HepG2 (cell line): ENCODE measurements around the gene FAF2. TPM values are rescaled to one million over a fixed set of nuclear protein-coding genes. Genes with fewer than 3 reads are reported as not detected.

Experiments
- ATAC-seq: fragments of 200-7000 bp; cut with Tn5 transposase; 3 replicates; pipeline ENCODE4 v1.9.1; 2020; ENCODE audit warnings: mild to moderate bottlenecking, moderate library complexity
- BruUV-seq: library from RNA; stranded (reverse); fragments of 400-500 nt; replicated peaks from 2 replicates; lab custom pipeline; 2021; lab: Mats Ljungman, UMichigan
- CTCF ChIA-PET: fragments of 300-600 bp; formaldehyde crosslinking; extraction: SDS; loops from one replicate; lab custom pipeline; 2021; ENCODE audit warnings: low total read pairs, inconsistent platforms, low intra/inter-chr PET ratio; lab: Yijun Ruan, JAX
- POLR2A ChIA-PET: fragments of 350-600 bp; sonication (Branson Sonifier 250); formaldehyde crosslinking; loops from one replicate; lab custom pipeline; 2020; ENCODE audit warnings: antibody characterized with exemption, inconsistent platforms; lab: Yijun Ruan, JAX
- DNase-seq: peaks from one replicate; pipeline ENCODE4 v3.0.0-alpha.2; 2015; ENCODE audit warnings: low spot score
- FAIRE-seq: peaks from 3 replicates; lab custom pipeline; 2011; peaks lifted over from hg19 to GRCh38; lab: Jason Lieb, UNC
- H2AFZ ChIP-seq: one replicate; pipeline ENCODE4 v1.6.1; 2011; ENCODE audit warnings: low read length, inconsistent platforms
- H3K27ac ChIP-seq: fragments of 300-600 bp; 3 replicates; pipeline ENCODE4 v1.8.0; 2011; ENCODE audit warnings: mixed run types, mild to moderate bottlenecking, mixed read lengths, low read length, inconsistent platforms; ENCODE audit not compliant: insufficient read depth; ENCODE audit errors: extremely low read length
- H3K27me3 ChIP-seq, 2 experiments: fragments of 200-600 bp in 1 of 2; 2 replicates in 1 of 2; 3 replicates in 1 of 2; pipeline versions ENCODE4 v1.6.0 to v1.8.0; 2011; ENCODE audit warnings: low read length in 2 of 2, mild to moderate bottlenecking in 2 of 2, moderate library complexity in 2 of 2, inconsistent platforms in 1 of 2; ENCODE audit not compliant: insufficient read depth in 2 of 2, control insufficient read depth in 1 of 2
- H3K36me3 ChIP-seq, 2 experiments: fragments of 200-600 bp in 1 of 2; replicated peaks in 1 of 2; 2 replicates in 1 of 2; 3 replicates in 1 of 2; pipeline versions ENCODE4 v1.5.1 to v1.8.0; 2011; ENCODE audit warnings: low read length in 2 of 2, inconsistent platforms in 1 of 2; ENCODE audit not compliant: insufficient read depth in 2 of 2, control insufficient read depth in 1 of 2
- H3K4me1 ChIP-seq: 2 replicates; pipeline ENCODE4 v1.5.1; 2012; ENCODE audit warnings: low read length, inconsistent platforms; ENCODE audit not compliant: insufficient read depth
- H3K4me2 ChIP-seq: 2 replicates; pipeline ENCODE4 v1.6.0; 2011; ENCODE audit warnings: low read depth, low read length, inconsistent platforms
- H3K4me3 ChIP-seq, 3 experiments: fragments of 200-600 bp in 1 of 3; sonication (generic), shearing (Covaris generic) in 1 of 3; replicated peaks in 1 of 3; 2 replicates each; pipeline ENCODE4 v1.5.1; 2011 to 2016; ENCODE audit warnings: low read length in 3 of 3, inconsistent platforms in 2 of 3, low read depth in 2 of 3, mild to moderate bottlenecking in 2 of 3, control low read depth in 1 of 3, mixed read lengths in 1 of 3; ENCODE audit not compliant: insufficient read depth in 1 of 3
- H3K79me2 ChIP-seq: one replicate; pipeline ENCODE4 v1.6.1; 2011; ENCODE audit warnings: low read length, inconsistent platforms; ENCODE audit not compliant: insufficient read depth
- H3K9ac ChIP-seq: 2 replicates; pipeline ENCODE4 v1.6.0; 2011; ENCODE audit warnings: mild to moderate bottlenecking, low read depth, low read length, inconsistent platforms; ENCODE audit not compliant: insufficient read depth
- H3K9me3 ChIP-seq: 2 replicates; pipeline ENCODE4 v1.5.1; 2012; ENCODE audit warnings: mild to moderate bottlenecking, low read length
- H4K20me1 ChIP-seq: 2 replicates; pipeline ENCODE4 v1.6.0; 2011; ENCODE audit warnings: inconsistent platforms, mild to moderate bottlenecking, low read length, moderate library complexity; ENCODE audit not compliant: insufficient read depth
- HNRNPUL1 ChIP-seq: fragments of 200-400 bp; formaldehyde crosslinking; IDR thresholded peaks from 2 replicates; pipeline ENCODE4 v1.6.1; 2017; ENCODE audit warnings: low read depth, mild to moderate bottlenecking, low read length, moderate library complexity
- LRRFIP1 ChIP-seq: sonication (generic); formaldehyde crosslinking; conservative IDR thresholded peaks from 2 replicates; pipeline ENCODE4 v1.4.0; 2020; ENCODE audit warnings: missing genetic modification reagents
- MAF1 ChIP-seq: sonication (generic); formaldehyde crosslinking; IDR thresholded peaks from 2 replicates; pipeline ENCODE4 v1.5.0; 2020; ENCODE audit warnings: missing genetic modification reagents, borderline replicate concordance
- NFIC ChIP-seq: IDR thresholded peaks from 2 replicates; pipeline ENCODE4 v1.6.1; 2012; ENCODE audit warnings: mild to moderate bottlenecking, low read length, inconsistent platforms
- SMAD3 ChIP-seq: sonication (generic); formaldehyde crosslinking; IDR thresholded peaks from 2 replicates; pipeline ENCODE4 v1.4.0; 2020; ENCODE audit warnings: missing genetic modification reagents
- SNRNP70 ChIP-seq: fragments of 200-400 bp; formaldehyde crosslinking; IDR thresholded peaks from 2 replicates; pipeline ENCODE4 v1.6.1; 2017; ENCODE audit warnings: mild to moderate bottlenecking, low read depth, low read length, moderate library complexity
- ZMYM4 ChIP-seq: sonication (generic); formaldehyde crosslinking; IDR thresholded peaks from 2 replicates; pipeline ENCODE4 v1.8.1; 2023; ENCODE audit warnings: mild to moderate bottlenecking, missing genetic modification reagents
- ZNF224 ChIP-seq: sonication (generic); formaldehyde crosslinking; IDR thresholded peaks from 2 replicates; pipeline ENCODE4 v1.5.0; 2020; ENCODE audit warnings: mild to moderate bottlenecking, missing genetic modification reagents
- ZNF260 ChIP-seq: sonication (generic); formaldehyde crosslinking; IDR thresholded peaks from 2 replicates; pipeline ENCODE4 v1.4.0; 2020; ENCODE audit warnings: missing genetic modification reagents, low read depth, mild to moderate bottlenecking, borderline replicate concordance
- ZNF430 ChIP-seq: sonication (generic); formaldehyde crosslinking; IDR thresholded peaks from 2 replicates; pipeline ENCODE4 v1.9.0; 2021; ENCODE audit warnings: mild to moderate bottlenecking, missing genetic modification reagents
- ZNF546 ChIP-seq: sonication (generic); formaldehyde crosslinking; conservative IDR thresholded peaks from 2 replicates; pipeline ENCODE4 v1.8.1; 2023; ENCODE audit warnings: mild to moderate bottlenecking, missing genetic modification reagents
- ZNF644 ChIP-seq: IDR thresholded peaks from 2 replicates; pipeline ENCODE4 v1.6.1; 2016; ENCODE audit warnings: low read depth
- ZNF761 ChIP-seq: sonication (generic); formaldehyde crosslinking; conservative IDR thresholded peaks from 2 replicates; pipeline ENCODE4 v1.4.0; 2020; ENCODE audit warnings: mild to moderate bottlenecking, missing genetic modification reagents
- WGBS: methylation state at CpG from one replicate; pipeline ENCODE4 v1.1.6; 2017; ENCODE audit warnings: low lambda C conversion rate; 5-methylcytosine and 5-hydroxymethylcytosine counted together
- in situ Hi-C: cut with HindIII; loops from 2 replicates; pipeline ENCODE4 v1.10.0; 2017; ENCODE audit warnings: low pct_unique_long_range_greater_than_20kb; ENCODE audit not compliant: extremely low pct_ligation_motif_present
- intact Hi-C: fragments of 100-400 bp; cut with micrococcal nuclease; formaldehyde crosslinking; loops from one replicate; pipeline ENCODE4 v1.10.0; 2022; ENCODE audit not compliant: unreplicated experiment
- polyA plus RNA-seq, 8 experiments: library from polyadenylated mRNA; depleted of rRNA in 3 of 8; stranded (reverse) in 7 of 8; unstranded in 1 of 8; fragments of >200 nt; fragmentation: Illumina TruSeq in 4 of 8; extraction: Trizol in 4 of 8; gene quantifications; 2 replicates each; pipeline versions ENCODE4 v1.2.1 to v1.2.3, GENCODE V29; 2011 to 2016; ENCODE audit warnings: low read depth in 4 of 8, missing spikeins in 1 of 8, mixed read lengths in 1 of 8; ENCODE audit not compliant: insufficient read depth in 1 of 8
- total RNA-seq, 5 experiments: library from RNA; depleted of rRNA; stranded (reverse); fragments of >200 nt; fragmentation: Illumina TruSeq; extraction: Trizol; gene quantifications; 2 replicates each; pipeline ENCODE4 v1.2.3, GENCODE V29; 2016; ENCODE audit warnings: low read depth in 1 of 5
- TF ChIP-seq, protein P1 (sequence below): sonication (generic); formaldehyde crosslinking; IDR thresholded peaks from 2 replicates; pipeline ENCODE4 v1.9.0; 2021; ENCODE audit warnings: missing genetic modification reagents, borderline replicate concordance
- TF ChIP-seq, protein P2 (sequence below): sonication (generic); formaldehyde crosslinking; conservative IDR thresholded peaks from 2 replicates; pipeline ENCODE4 v1.8.0; 2022; ENCODE audit warnings: mild to moderate bottlenecking, moderate library complexity, missing genetic modification reagents
- TF ChIP-seq, protein P3 (sequence below): IDR thresholded peaks from 2 replicates; pipeline ENCODE4 v1.6.1; 2016; ENCODE audit warnings: missing compliant biosample characterization, missing genetic modification reagents, borderline replicate concordance
- TF ChIP-seq, protein P4 (sequence below): sonication (generic); formaldehyde crosslinking; IDR thresholded peaks from 2 replicates; pipeline ENCODE4 v1.5.1; 2020; ENCODE audit warnings: missing genetic modification reagents, mild to moderate bottlenecking, borderline replicate concordance

FAF2 gene
- total and polyA plus RNA-seq, 2 of the 13 experiments (the other 11 are each of a cell fraction or from before 2014, with no cell fraction given) = 27.8 to 34.3 TPM

DNA sequence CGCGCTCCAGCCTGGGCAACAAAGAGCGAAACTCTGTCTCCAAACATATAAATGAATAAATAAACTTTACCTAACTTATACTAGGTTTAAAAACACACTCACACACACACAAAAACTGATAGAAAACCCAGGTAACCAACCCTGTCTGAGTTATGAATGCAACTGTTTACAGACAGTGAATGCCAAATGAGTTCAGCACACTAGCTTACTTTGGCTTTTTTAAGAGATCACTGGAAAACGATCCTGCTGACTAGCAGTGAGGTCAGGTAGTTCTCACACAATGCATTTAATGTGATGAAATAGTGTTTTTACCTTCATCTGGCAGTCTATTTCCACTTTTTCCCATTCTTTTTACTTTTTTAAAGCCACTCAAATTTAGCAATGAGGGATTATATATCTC, 22.4 kb downstream of the FAF2 start (continued):
- TF ChIP-seq ZNF761 (CRISPR knock-in tag) = no peak
- TF ChIP-seq, protein P1, sequence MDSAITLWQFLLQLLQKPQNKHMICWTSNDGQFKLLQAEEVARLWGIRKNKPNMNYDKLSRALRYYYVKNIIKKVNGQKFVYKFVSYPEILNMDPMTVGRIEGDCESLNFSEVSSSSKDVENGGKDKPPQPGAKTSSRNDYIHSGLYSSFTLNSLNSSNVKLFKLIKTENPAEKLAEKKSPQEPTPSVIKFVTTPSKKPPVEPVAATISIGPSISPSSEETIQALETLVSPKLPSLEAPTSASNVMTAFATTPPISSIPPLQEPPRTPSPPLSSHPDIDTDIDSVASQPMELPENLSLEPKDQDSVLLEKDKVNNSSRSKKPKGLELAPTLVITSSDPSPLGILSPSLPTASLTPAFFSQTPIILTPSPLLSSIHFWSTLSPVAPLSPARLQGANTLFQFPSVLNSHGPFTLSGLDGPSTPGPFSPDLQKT (CRISPR knock-in tag) = no peak
- no peak for TF ChIP-seq NFIC

GRCh38 chr5:176471098-176471497, 22.9 kb downstream of the FAF2 start:
- Histone ChIP-seq H3K4me2 (no peak overlapping the region), H3K4me1 (peaks cover 12% of the 10 kb centered on the region), H3K27ac (no peak overlapping the region), H2AFZ (no peak overlapping the region), H4K20me1 (no peaks in the 10 kb centered on the region), H3K79me2 (peaks cover 26% of the 10 kb centered on the region), H3K36me3 (peaks cover 0 to 14% of the 10 kb centered on the region in 2 experiments; a peak in 4 of 5 replicates), H3K9me3 (no peaks in the 10 kb centered on the region), H3K4me3 (no peak overlapping the region), H3K9ac (no peak overlapping the region), H3K27me3 (no peaks in the 10 kb centered on the region)
- ChIA-PET CTCF (no interaction called here), POLR2A (no interaction called here)
- DNase-seq = no peak
- in situ Hi-C loops = no loop called here
- FAIRE-seq = no peak
- intact Hi-C loops = no loop called here
- no TSS peak for BruUV-seq
- ATAC-seq = no peak
- WGBS = 100% methylated on average over 2 of the region's 2 CpGs
- TF ChIP-seq, protein P2, sequence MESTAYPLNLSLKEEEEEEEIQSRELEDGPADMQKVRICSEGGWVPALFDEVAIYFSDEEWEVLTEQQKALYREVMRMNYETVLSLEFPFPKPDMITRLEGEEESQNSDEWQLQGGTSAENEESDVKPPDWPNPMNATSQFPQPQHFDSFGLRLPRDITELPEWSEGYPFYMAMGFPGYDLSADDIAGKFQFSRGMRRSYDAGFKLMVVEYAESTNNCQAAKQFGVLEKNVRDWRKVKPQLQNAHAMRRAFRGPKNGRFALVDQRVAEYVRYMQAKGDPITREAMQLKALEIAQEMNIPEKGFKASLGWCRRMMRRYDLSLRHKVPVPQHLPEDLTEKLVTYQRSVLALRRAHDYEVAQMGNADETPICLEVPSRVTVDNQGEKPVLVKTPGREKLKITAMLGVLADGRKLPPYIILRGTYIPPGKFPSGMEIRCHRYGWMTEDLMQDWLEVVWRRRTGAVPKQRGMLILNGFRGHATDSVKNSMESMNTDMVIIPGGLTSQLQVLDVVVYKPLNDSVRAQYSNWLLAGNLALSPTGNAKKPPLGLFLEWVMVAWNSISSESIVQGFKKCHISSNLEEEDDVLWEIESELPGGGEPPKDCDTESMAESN (CRISPR knock-in tag) = no peak
- no peak for TF ChIP-seq ZNF644 (CRISPR knock-in tag)
- no peak for TF ChIP-seq HNRNPUL1
- no peak for TF ChIP-seq ZNF260 (CRISPR knock-in tag)
- TF ChIP-seq ZMYM4 (CRISPR knock-in tag) = no peak
- no peak for TF ChIP-seq SNRNP70
- TF ChIP-seq LRRFIP1 (CRISPR knock-in tag) = no peak
- TF ChIP-seq ZNF430 = no peak
- no peak for TF ChIP-seq SMAD3 (CRISPR knock-in tag)
- TF ChIP-seq, protein P3, sequence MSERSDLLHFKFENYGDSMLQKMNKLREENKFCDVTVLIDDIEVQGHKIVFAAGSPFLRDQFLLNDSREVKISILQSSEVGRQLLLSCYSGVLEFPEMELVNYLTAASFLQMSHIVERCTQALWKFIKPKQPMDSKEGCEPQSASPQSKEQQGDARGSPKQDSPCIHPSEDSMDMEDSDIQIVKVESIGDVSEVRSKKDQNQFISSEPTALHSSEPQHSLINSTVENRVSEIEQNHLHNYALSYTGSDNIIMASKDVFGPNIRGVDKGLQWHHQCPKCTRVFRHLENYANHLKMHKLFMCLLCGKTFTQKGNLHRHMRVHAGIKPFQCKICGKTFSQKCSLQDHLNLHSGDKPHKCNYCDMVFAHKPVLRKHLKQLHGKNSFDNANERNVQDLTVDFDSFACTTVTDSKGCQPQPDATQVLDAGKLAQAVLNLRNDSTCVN (CRISPR knock-in tag) = no peak
- no peak for TF ChIP-seq MAF1
- TF ChIP-seq ZNF224 (CRISPR knock-in tag) = no peak
- TF ChIP-seq ZNF546 (CRISPR knock-in tag) = no peak
- TF ChIP-seq, protein P4, sequence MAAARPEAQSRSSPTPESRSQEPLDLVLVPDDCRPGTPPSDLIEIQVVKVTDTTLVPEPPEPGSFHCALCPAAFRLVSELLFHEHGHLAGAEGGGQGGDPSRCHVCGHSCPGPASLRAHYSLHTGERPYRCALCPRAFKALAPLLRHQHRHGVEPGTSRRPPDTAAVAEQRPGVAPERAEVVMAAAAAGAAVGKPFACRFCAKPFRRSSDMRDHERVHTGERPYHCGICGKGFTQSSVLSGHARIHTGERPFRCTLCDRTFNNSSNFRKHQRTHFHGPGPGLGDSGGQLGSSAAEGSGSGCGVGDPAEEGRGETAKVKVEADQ (CRISPR knock-in tag) = no peak
